Mammary epithelial cell (primary cell): Measurements from ENCODE around the gene RPL36.

Experiments used
- EZH2 ChIP-seq: IDR thresholded peaks from 2 replicates; pipeline ENCODE4 v1.6.1; 2012; ENCODE audit warnings: low read length, inconsistent platforms, borderline replicate concordance
- TF ChIP-seq, protein P1 (sequence below), 2 donors: IDR thresholded peaks in 1 of 2; conservative IDR thresholded peaks in 1 of 2; 2 replicates each; pipeline ENCODE4 v1.5.1; 2011 to 2012; ENCODE audit warnings: inconsistent platforms in 2 of 2, low read length in 2 of 2, mild to moderate bottlenecking in 2 of 2, control low read depth in 1 of 2, low read depth in 1 of 2; ENCODE audit not compliant: insufficient read depth in 1 of 2; ENCODE audit errors: extremely low read depth in 1 of 2

DNA sequence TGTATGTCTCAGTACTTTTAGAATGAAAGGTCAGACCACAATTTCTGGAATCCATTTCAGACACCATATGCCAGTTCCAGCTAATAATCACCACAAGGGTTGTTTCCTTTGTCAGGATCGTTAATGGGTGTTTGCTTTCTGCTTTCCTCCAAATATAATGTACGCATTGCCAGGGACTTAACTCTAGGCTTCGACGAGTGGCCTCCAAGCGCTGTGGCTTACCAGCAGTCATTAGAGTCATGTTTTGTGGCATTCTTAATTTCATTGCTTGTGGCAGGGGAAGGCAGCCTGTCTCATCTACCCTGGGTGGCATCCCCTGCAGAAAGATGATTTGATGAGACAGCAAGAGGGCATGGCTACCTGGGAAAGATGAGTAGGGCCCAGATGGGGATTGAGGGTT, 44.7 kb upstream of the RPL36 start:
- TF ChIP-seq, protein P1, sequence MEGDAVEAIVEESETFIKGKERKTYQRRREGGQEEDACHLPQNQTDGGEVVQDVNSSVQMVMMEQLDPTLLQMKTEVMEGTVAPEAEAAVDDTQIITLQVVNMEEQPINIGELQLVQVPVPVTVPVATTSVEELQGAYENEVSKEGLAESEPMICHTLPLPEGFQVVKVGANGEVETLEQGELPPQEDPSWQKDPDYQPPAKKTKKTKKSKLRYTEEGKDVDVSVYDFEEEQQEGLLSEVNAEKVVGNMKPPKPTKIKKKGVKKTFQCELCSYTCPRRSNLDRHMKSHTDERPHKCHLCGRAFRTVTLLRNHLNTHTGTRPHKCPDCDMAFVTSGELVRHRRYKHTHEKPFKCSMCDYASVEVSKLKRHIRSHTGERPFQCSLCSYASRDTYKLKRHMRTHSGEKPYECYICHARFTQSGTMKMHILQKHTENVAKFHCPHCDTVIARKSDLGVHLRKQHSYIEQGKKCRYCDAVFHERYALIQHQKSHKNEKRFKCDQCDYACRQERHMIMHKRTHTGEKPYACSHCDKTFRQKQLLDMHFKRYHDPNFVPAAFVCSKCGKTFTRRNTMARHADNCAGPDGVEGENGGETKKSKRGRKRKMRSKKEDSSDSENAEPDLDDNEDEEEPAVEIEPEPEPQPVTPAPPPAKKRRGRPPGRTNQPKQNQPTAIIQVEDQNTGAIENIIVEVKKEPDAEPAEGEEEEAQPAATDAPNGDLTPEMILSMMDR (conservative IDR thresholded peaks at IDR 0.05 in 1 of 2, IDR thresholded peaks at IDR 0.05 in 1 of 2; ENCODE audit: extremely low read depth in 1 of 2, insufficient read depth in 1 of 2, low read depth in 1 of 2, low read length in 2 of 2), result no peak
- TF ChIP-seq EZH2, result no peak
